Endothelial cell of umbilical vein (primary cell): ENCODE data around the gene SPOPL. TPM values are rescaled to one million over a fixed set of nuclear protein-coding genes. Genes with fewer than 3 reads are reported as not detected.

Experiments used
- BruUV-seq: library from RNA; stranded (reverse); fragments of 400-500 nt; replicated peaks from 2 replicates; lab custom pipeline; 2021; lab: Mats Ljungman, UMichigan
- CTCF ChIA-PET: fragments of 300-600, 350-600 bp; sonication (Branson Sonifier 250); formaldehyde crosslinking; loops from one replicate; lab custom pipeline; 2021; ENCODE audit warnings: antibody characterized with exemption, inconsistent platforms; lab: Charles Lee
- POLR2A ChIA-PET: fragments of 300-600, 350-600 bp; sonication (Branson Sonifier 250); formaldehyde crosslinking; loops from one replicate; lab custom pipeline; 2021; ENCODE audit warnings: antibody characterized with exemption, inconsistent platforms; lab: Charles Lee
- DNase-seq: peaks from one replicate; pipeline ENCODE4 v3.0.0-alpha.2; 2011; ENCODE audit warnings: low read depth, low spot score
- FAIRE-seq: peaks from 2 replicates; lab custom pipeline; 2011; peaks lifted over from hg19 to GRCh38; lab: Jason Lieb, UNC
- H2AFZ ChIP-seq: 2 replicates; pipeline ENCODE4 v1.6.0; 2012; ENCODE audit warnings: low read depth, low read length, control low read depth, inconsistent platforms
- H3K27ac ChIP-seq: 2 replicates; pipeline ENCODE4 v1.5.1; 2011; ENCODE audit warnings: low read depth, mild to moderate bottlenecking, control low read depth, low read length, moderate library complexity; ENCODE audit not compliant: insufficient read depth
- H3K27me3 ChIP-seq, 2 experiments: 2 replicates each; pipeline versions ENCODE4 v1.6.0 to v1.6.1; 2011; ENCODE audit warnings: low read length in 2 of 2, mixed read lengths in 1 of 2; ENCODE audit not compliant: control insufficient read depth in 2 of 2, insufficient read depth in 2 of 2
- H3K36me3 ChIP-seq, 2 experiments: 2 replicates in 1 of 2; 3 replicates in 1 of 2; pipeline ENCODE4 v1.5.1; 2011; ENCODE audit warnings: low read length in 2 of 2, mild to moderate bottlenecking in 1 of 2, moderate library complexity in 1 of 2; ENCODE audit not compliant: control insufficient read depth in 2 of 2, insufficient read depth in 2 of 2; ENCODE audit errors: extremely low read depth in 1 of 2
- H3K4me1 ChIP-seq: 3 replicates; pipeline ENCODE4 v1.5.1; 2011; ENCODE audit warnings: mild to moderate bottlenecking, low read length; ENCODE audit not compliant: control insufficient read depth, insufficient read depth; ENCODE audit errors: extremely low read depth
- H3K4me2 ChIP-seq: 2 replicates; pipeline ENCODE4 v1.6.1; 2011; ENCODE audit warnings: low read length, control low read depth, mixed read lengths; ENCODE audit not compliant: insufficient read depth
- H3K4me3 ChIP-seq, 3 experiments: fragments of 200-600 bp in 1 of 3; sonication (generic), shearing (Covaris generic) in 1 of 3; replicated peaks in 1 of 3; 2 replicates each; pipeline ENCODE4 v1.5.1; 2011 to 2016; ENCODE audit warnings: control low read depth in 3 of 3, low read length in 3 of 3, mild to moderate bottlenecking in 2 of 3, inconsistent platforms in 1 of 3, low read depth in 1 of 3, moderate library complexity in 1 of 3; ENCODE audit not compliant: insufficient read depth in 1 of 3
- H3K79me2 ChIP-seq: 2 replicates; pipeline ENCODE4 v1.6.0; 2012; ENCODE audit warnings: low read length, inconsistent platforms; ENCODE audit not compliant: control insufficient read depth, insufficient read depth
- H3K9ac ChIP-seq: replicated peaks from 2 replicates; pipeline ENCODE3; 2011; ENCODE audit warnings: low read length, control low read depth; ENCODE audit not compliant: insufficient read depth; ENCODE audit errors: extremely low read depth
- H3K9me1 ChIP-seq: replicated peaks from 3 replicates; pipeline ENCODE4 v1.6.0; 2011; ENCODE audit warnings: mild to moderate bottlenecking, low read length; ENCODE audit not compliant: control insufficient read depth, insufficient read depth; ENCODE audit errors: extremely low read depth
- H3K9me3 ChIP-seq: replicated peaks from 2 replicates; pipeline ENCODE4 v1.5.1; 2012; ENCODE audit warnings: low read length, inconsistent platforms; ENCODE audit not compliant: control insufficient read depth, insufficient read depth
- H4K20me1 ChIP-seq: replicated peaks from 2 replicates; pipeline ENCODE3; 2011; ENCODE audit warnings: mild to moderate bottlenecking, low read length; ENCODE audit not compliant: control insufficient read depth, insufficient read depth; ENCODE audit errors: extremely low read depth
- EZH2 ChIP-seq: IDR thresholded peaks from 2 replicates; pipeline ENCODE4 v1.6.1; 2012; ENCODE audit warnings: borderline replicate concordance, low read depth, mild to moderate bottlenecking, moderate library complexity, low read length, inconsistent platforms; ENCODE audit not compliant: severe bottlenecking
- FOS ChIP-seq: IDR thresholded peaks from 2 replicates; pipeline ENCODE4 v1.6.1; 2011; ENCODE audit warnings: mild to moderate bottlenecking, low read length, moderate library complexity, borderline replicate concordance; ENCODE audit not compliant: insufficient read depth
- JUN ChIP-seq: IDR thresholded peaks from 2 replicates; pipeline ENCODE4 v1.6.1; 2011; ENCODE audit warnings: borderline replicate concordance, low read depth; ENCODE audit not compliant: insufficient read length, insufficient read depth
- MYC ChIP-seq: IDR thresholded peaks from one replicate; pipeline ENCODE4 v1.6.1; 2011; ENCODE audit warnings: mild to moderate bottlenecking, low read depth, low read length
- dilution Hi-C: fragments of 300-500 bp; cut with MboI; formaldehyde crosslinking; loops from one replicate; pipeline ENCODE4 v1.15.0; 2019; ENCODE audit warnings: low sequenced_read_pairs; ENCODE audit not compliant: extremely low pct_ligation_motif_present
- intact Hi-C: fragments of 100-400 bp; cut with micrococcal nuclease; formaldehyde crosslinking; loops from one replicate; pipeline ENCODE4 v1.10.0; 2022
- polyA plus RNA-seq, 4 experiments: library from polyadenylated mRNA; depleted of rRNA in 3 of 4; stranded (reverse) in 3 of 4; unstranded in 1 of 4; fragments of >200 nt; gene quantifications; 2 replicates each; pipeline versions ENCODE4 v1.2.1 to v1.2.3, GENCODE V29; 2011 to 2012; ENCODE audit warnings: missing spikeins in 1 of 4
- total RNA-seq: library from RNA; stranded (reverse); gene quantifications from 2 replicates; pipeline ENCODE4 v1.2.3, GENCODE V29; 2021
- TF ChIP-seq, protein P1 (sequence below): IDR thresholded peaks from 2 replicates; pipeline ENCODE4 v1.6.1; 2011; ENCODE audit not compliant: insufficient read depth, insufficient read length
- TF ChIP-seq, protein P2 (sequence below), 2 donors: IDR thresholded peaks; 1 replicate in 1 of 2; 2 replicates in 1 of 2; pipeline ENCODE4 v1.5.1; 2011; ENCODE audit warnings: low read length in 2 of 2, mild to moderate bottlenecking in 2 of 2, moderate library complexity in 2 of 2, control low read depth in 1 of 2, inconsistent platforms in 1 of 2, low read depth in 1 of 2; ENCODE audit not compliant: insufficient read depth in 1 of 2; ENCODE audit errors: extremely low read depth in 1 of 2

SPOPL gene
- total and polyA plus RNA-seq, 2 donors (not counting 3 experiments of a cell fraction or from before 2014, with no cell fraction given) = 3.1 to 17.4 TPM

DNA sequence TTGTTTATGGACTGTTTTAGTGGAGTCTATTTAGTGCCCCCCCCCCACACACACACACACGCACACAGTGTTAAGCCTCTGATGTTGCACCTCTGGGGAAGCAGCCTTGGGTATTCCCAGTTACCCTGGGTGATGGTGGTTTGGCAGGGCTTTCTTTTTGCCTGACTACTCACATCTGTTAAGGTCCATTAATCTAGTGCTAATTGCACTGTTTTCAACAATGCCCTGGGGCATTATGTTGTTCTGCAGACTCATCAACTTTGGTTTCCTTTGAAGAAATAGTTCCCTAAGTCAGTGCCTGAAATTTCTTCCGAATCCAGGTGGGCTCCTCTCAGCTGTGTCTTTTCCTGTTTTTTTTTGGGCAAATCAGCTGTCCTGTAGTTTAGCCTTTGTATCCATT, 34.7 kb downstream of the SPOPL start:
- no peak overlapping the region for H2AFZ ChIP-seq
- H3K27me3 ChIP-seq = no peaks in the 10 kb centered on the region
- H3K9me3 ChIP-seq = no peaks in the 10 kb centered on the region
- H3K9ac ChIP-seq = no peak overlapping the region
- peaks cover 22% of the 10 kb centered on the region for H3K79me2 ChIP-seq
- DNase-seq (no peak), FAIRE-seq (no peak)
- BruUV-seq = no TSS peak
- no peaks in the 10 kb centered on the region for H3K4me1 ChIP-seq
- ChIA-PET CTCF (interaction anchor here (1.4 kb wide), 1 partner anchor 15 kb away, joined by 3 read pairs; no protein-coding TSS in a partner anchor), POLR2A (no interaction called here)
- dilution Hi-C loops (no loop called here), intact Hi-C loops (no loop called here)
- peaks cover 3% of the 10 kb centered on the region for H4K20me1 ChIP-seq
- no peak overlapping the region for H3K4me3 ChIP-seq
- H3K9me1 ChIP-seq = no peaks in the 10 kb centered on the region
- H3K36me3 ChIP-seq = no peaks in the 10 kb centered on the region
- no peak overlapping the region for H3K27ac ChIP-seq
- H3K4me2 ChIP-seq = no peak overlapping the region
- no peak for TF ChIP-seq JUN
- no peak for TF ChIP-seq FOS
- TF ChIP-seq, protein P1, sequence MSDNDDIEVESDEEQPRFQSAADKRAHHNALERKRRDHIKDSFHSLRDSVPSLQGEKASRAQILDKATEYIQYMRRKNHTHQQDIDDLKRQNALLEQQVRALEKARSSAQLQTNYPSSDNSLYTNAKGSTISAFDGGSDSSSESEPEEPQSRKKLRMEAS = no peak
- TF ChIP-seq MYC = no peak
- TF ChIP-seq, protein P2, sequence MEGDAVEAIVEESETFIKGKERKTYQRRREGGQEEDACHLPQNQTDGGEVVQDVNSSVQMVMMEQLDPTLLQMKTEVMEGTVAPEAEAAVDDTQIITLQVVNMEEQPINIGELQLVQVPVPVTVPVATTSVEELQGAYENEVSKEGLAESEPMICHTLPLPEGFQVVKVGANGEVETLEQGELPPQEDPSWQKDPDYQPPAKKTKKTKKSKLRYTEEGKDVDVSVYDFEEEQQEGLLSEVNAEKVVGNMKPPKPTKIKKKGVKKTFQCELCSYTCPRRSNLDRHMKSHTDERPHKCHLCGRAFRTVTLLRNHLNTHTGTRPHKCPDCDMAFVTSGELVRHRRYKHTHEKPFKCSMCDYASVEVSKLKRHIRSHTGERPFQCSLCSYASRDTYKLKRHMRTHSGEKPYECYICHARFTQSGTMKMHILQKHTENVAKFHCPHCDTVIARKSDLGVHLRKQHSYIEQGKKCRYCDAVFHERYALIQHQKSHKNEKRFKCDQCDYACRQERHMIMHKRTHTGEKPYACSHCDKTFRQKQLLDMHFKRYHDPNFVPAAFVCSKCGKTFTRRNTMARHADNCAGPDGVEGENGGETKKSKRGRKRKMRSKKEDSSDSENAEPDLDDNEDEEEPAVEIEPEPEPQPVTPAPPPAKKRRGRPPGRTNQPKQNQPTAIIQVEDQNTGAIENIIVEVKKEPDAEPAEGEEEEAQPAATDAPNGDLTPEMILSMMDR (IDR thresholded peaks at IDR 0.05; ENCODE audit: extremely low read depth in 1 of 2, insufficient read depth in 1 of 2, low read depth in 1 of 2, low read length in 2 of 2) = no peak
- TF ChIP-seq EZH2 = no peak
